ENCODE results near the gene BMI1.
"Not testable (repeated sequence)": the region's sequence is repeated elsewhere in the genome, so short reads cannot be mapped to it uniquely, and the experiment has no call there.

The BMI1 gene

DNA sequence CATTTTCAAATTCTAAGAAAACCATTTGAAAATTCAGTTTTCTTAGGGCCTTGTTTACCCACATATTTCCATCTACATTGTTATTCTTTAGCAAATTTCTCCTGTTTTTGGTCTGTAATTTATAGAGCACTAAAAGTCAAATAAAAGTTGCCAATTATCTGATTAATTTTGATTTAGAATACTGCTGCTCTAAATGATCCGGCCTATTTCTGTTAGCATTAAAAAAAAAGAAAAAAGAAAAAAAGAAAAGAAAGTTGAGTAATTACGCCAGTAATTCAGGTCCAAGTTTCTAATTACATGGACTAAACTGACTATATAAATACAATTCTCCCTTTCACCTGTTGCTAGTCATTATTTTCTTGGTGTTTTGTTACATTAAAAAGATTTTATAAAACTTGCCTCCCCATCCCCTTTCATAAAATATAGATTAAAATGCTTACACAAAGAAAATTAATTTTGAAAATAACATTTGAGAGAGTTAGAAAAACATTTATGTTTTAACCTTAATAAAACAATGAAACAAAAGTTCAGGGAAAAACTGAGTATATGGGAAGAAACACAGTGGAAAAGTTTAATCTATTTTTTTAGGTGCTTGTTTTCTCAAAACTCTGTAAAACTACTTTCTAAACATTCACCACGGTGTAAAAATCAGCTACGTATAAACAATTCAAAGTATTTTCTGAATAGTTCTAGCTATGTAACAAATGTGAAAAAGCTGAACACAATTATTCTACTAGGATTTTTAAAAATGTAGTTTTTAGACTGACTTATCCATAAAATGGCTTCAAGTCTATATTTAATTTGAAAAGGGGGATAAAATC, 11.5 kb upstream of the BMI1 start:
- H3K36me3 ChIP-seq (ENCODE audit: control insufficient read depth in 2 of 2, insufficient read depth in 2 of 2, low read length in 2 of 2), result no peaks in the 10 kb centered on the region
- no peaks in the 10 kb centered on the region for H3K4me1 ChIP-seq (ENCODE audit: control insufficient read depth, insufficient read depth, low read length)
- H3K27ac ChIP-seq (ENCODE audit: low read length), result no peak overlapping the region
- H3K9me3 ChIP-seq (ENCODE audit: control insufficient read depth in 2 of 2, low read length in 2 of 2), result no peaks in the 10 kb centered on the region
- H3K9ac ChIP-seq (ENCODE audit: low read length in 2 of 2), result no peak overlapping the region
- H3K27me3 ChIP-seq (ENCODE audit: control insufficient read depth in 1 of 2, insufficient read depth in 2 of 2, low read length in 2 of 2), result no peaks in the 10 kb centered on the region
- H3K4me3 ChIP-seq (ENCODE audit: low read length in 2 of 2), result no peak overlapping the region

- not testable (repeated sequence) for H3K9me3 ChIP-seq (ENCODE audit: control insufficient read depth in 2 of 2, low read length in 2 of 2); H3K9ac ChIP-seq (ENCODE audit: low read length in 2 of 2); H3K36me3 ChIP-seq (ENCODE audit: control insufficient read depth in 2 of 2, insufficient read depth in 2 of 2, low read length in 2 of 2); H3K4me3 ChIP-seq (ENCODE audit: low read length in 2 of 2); H3K27me3 ChIP-seq (ENCODE audit: control insufficient read depth in 1 of 2, insufficient read depth in 2 of 2, low read length in 2 of 2); H3K4me1 ChIP-seq (ENCODE audit: control insufficient read depth, insufficient read depth, low read length); H3K27ac ChIP-seq (ENCODE audit: low read length)
Measured at GRCh38 chr10:22310012-22310411, 10.9 kb upstream of the BMI1 start.

DNA sequence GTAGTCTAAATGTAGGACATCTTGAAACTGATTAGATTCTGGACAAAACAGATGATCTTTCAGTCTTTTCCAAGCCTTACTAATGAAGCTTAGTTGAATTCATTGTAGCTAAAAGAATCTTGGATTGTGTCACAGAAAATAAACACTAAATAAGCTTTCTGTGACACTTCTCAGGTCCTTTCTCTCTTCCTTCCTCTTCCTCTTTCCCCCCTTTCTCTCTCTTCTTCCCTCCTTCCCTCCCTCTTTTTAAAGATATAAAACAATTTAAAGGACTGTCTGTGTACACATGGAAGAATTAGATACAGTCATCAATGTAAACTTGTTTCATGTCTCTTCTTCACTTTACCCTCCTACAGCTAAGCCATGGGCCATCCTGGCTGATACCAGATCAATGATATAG, 10.0 kb upstream of the BMI1 start:
- H3K9ac ChIP-seq (ENCODE audit: low read length in 2 of 2), result no peak overlapping the region
- no peaks in the 10 kb centered on the region for H3K36me3 ChIP-seq (ENCODE audit: control insufficient read depth in 2 of 2, insufficient read depth in 2 of 2, low read length in 2 of 2)
- H3K9me3 ChIP-seq (ENCODE audit: control insufficient read depth in 2 of 2, low read length in 2 of 2), result no peaks in the 10 kb centered on the region
- no peaks in the 10 kb centered on the region for H3K4me1 ChIP-seq (ENCODE audit: control insufficient read depth, insufficient read depth, low read length)
- no peak overlapping the region for H3K4me3 ChIP-seq (ENCODE audit: low read length in 2 of 2)
- H3K27ac ChIP-seq (ENCODE audit: low read length), result no peak overlapping the region
- H3K27me3 ChIP-seq (ENCODE audit: control insufficient read depth in 1 of 2, insufficient read depth in 2 of 2, low read length in 2 of 2), result no peaks in the 10 kb centered on the region

- Histone ChIP-seq H3K27ac (ENCODE audit: low read length) (no peak overlapping the region), H3K4me1 (ENCODE audit: control insufficient read depth, insufficient read depth, low read length) (peaks cover 6% of the 10 kb centered on the region), H3K4me3 (ENCODE audit: low read length in 2 of 2) (no peak overlapping the region), H3K27me3 (ENCODE audit: control insufficient read depth in 1 of 2, insufficient read depth in 2 of 2, low read length in 2 of 2) (no peaks in the 10 kb centered on the region), H3K9me3 (ENCODE audit: control insufficient read depth in 2 of 2, low read length in 2 of 2) (no peaks in the 10 kb centered on the region), H3K9ac (ENCODE audit: low read length in 2 of 2) (no peak overlapping the region), H3K36me3 (ENCODE audit: control insufficient read depth in 2 of 2, insufficient read depth in 2 of 2, low read length in 2 of 2) (no peaks in the 10 kb centered on the region)
Measured at GRCh38 chr10:22314852-22315251, 6.0 kb upstream of the BMI1 start.

DNA sequence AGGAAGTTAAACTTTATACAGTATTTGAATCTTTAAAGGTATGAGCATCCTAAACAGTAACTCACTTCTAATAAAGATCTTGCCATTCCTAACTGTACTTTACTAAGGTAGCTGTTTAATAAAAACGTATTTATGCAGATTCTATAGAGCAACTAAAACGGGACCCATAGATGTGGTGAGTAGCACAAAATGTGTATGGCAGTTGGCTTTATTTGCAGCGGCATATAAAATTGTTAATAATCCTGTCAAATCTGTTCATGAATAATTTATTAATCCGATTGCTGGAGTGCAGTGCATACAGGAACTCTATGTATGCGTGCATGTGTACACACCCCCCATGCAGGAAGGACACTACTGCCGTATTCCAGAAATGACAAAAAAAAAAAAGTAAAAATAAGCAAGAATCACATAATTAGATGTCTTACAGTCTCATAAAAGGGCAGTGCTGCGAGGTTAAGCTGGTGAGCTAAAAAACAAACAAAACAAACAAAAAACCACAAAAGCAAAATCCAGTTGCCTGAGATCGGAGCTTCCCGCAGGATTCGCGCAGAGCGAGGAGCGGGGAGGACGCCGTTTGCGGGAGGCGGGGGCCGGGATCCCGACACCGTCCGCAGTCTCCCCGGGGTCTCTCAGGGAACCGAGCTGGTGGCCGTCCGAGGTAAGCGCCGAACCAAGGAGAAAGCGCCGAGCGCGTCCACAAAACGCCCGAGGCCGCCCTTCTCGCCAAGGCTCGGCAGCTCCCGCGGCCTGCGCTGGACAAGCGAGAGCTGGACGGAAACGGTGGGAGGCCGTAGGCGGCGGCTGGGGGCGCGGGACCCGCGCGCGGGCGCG, 5.2 kb upstream of the BMI1 start:
- Histone ChIP-seq H3K27ac (ENCODE audit: low read length) (peak overlapping the region; percentile 79), H3K9me3 (ENCODE audit: control insufficient read depth in 2 of 2, low read length in 2 of 2) (no peaks in the 10 kb centered on the region), H3K36me3 (ENCODE audit: control insufficient read depth in 2 of 2, insufficient read depth in 2 of 2, low read length in 2 of 2) (no peaks in the 10 kb centered on the region), H3K4me1 (ENCODE audit: control insufficient read depth, insufficient read depth, low read length) (peaks cover 6% of the 10 kb centered on the region), H3K4me3 (ENCODE audit: low read length in 2 of 2) (peak overlapping the region; percentile 88 to 93), H3K9ac (ENCODE audit: low read length in 2 of 2) (peak overlapping the region; percentile 90 to 94), H3K27me3 (ENCODE audit: control insufficient read depth in 1 of 2, insufficient read depth in 2 of 2, low read length in 2 of 2) (no peaks in the 10 kb centered on the region)

DNA sequence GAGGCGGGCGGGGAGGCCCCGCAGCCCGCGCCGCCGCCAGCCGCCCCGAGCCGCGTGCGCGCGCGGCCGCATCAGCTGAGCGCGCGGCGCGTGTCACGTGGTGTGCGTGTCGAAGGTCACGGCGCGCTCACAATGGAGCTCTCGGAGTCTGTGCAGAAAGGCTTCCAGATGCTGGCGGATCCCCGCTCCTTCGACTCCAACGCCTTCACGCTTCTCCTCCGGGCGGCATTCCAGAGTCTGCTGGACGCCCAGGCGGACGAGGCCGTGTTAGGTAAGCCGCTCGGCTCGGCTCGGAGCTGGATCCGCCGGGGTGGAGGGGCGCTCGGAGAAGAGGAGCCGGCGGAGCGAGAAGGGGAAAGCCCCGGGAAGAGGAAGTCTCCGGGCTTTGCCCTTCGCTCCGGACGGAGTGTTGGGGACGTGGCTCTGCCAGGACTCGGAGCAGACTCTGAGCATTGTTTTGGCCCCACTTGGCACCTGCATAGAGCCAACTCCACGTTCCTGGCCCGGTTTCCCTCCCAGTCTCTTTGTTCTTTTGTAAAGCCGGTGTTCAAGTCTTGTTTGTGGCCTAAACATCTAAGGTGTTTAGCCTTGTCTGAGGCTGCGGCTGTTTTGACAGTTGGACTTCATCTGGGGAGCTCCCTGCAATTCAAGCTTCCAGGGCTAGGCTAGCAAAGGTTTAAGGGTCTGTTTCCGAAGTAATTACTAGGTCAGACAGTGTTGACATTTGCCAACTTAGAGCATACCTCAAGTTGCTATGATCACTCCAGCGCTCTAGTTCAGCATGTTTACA, 4.4 kb upstream of the BMI1 start, which contains the start of gene COMMD3:
Gene COMMD3 (plus strand): TSS at position 103 of the 790 bp plus-strand sequence. CDS start 30 bp downstream, at position 133.
- Histone ChIP-seq H3K27me3 (ENCODE audit: control insufficient read depth in 1 of 2, insufficient read depth in 2 of 2, low read length in 2 of 2) (no peaks in the 10 kb centered on the region), H3K27ac (ENCODE audit: low read length) (peak within 1 kb of the TSS; percentile 90), H3K4me1 (ENCODE audit: control insufficient read depth, insufficient read depth, low read length) (peaks cover 6% of the 10 kb centered on the region), H3K4me3 (ENCODE audit: low read length in 2 of 2) (peak within 1 kb of the TSS; percentile 88 to 93), H3K9me3 (ENCODE audit: control insufficient read depth in 2 of 2, low read length in 2 of 2) (no peaks in the 10 kb centered on the region), H3K9ac (ENCODE audit: low read length in 2 of 2) (peak within 1 kb of the TSS; percentile 90 to 97), H3K36me3 (ENCODE audit: control insufficient read depth in 2 of 2, insufficient read depth in 2 of 2, low read length in 2 of 2) (no peaks in the 10 kb centered on the region)

DNA sequence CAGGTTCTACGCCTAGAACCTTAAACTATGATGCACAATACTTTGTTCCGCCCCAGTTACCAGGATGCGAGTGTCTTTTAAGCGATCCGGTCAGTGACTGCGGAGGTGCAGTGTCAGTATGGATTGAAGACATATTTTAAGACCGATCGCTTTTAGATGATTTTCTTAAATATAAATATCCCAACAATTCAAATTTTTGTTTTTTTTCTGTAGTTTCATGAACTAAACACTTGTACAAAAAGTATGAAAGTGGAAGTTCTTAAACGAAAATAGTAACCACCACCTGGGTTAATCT, 3.9 kb upstream of the BMI1 start:
- H3K27me3 ChIP-seq (ENCODE audit: control insufficient read depth in 1 of 2, insufficient read depth in 2 of 2, low read length in 2 of 2), result peaks cover 0 to under 1% of the 10 kb centered on the region in 2 donors
- no peaks in the 10 kb centered on the region for H3K36me3 ChIP-seq (ENCODE audit: control insufficient read depth in 2 of 2, insufficient read depth in 2 of 2, low read length in 2 of 2)
- H3K9ac ChIP-seq (ENCODE audit: low read length in 2 of 2), result peak overlapping the region; percentile 90 to 97
- peaks cover 6% of the 10 kb centered on the region for H3K4me1 ChIP-seq (ENCODE audit: control insufficient read depth, insufficient read depth, low read length)
- peak overlapping the region; percentile 79 to 88 for H3K4me3 ChIP-seq (ENCODE audit: low read length in 2 of 2)
- H3K9me3 ChIP-seq (ENCODE audit: control insufficient read depth in 2 of 2, low read length in 2 of 2), result no peaks in the 10 kb centered on the region
- H3K27ac ChIP-seq (ENCODE audit: low read length), result peak overlapping the region; percentile 90

DNA sequence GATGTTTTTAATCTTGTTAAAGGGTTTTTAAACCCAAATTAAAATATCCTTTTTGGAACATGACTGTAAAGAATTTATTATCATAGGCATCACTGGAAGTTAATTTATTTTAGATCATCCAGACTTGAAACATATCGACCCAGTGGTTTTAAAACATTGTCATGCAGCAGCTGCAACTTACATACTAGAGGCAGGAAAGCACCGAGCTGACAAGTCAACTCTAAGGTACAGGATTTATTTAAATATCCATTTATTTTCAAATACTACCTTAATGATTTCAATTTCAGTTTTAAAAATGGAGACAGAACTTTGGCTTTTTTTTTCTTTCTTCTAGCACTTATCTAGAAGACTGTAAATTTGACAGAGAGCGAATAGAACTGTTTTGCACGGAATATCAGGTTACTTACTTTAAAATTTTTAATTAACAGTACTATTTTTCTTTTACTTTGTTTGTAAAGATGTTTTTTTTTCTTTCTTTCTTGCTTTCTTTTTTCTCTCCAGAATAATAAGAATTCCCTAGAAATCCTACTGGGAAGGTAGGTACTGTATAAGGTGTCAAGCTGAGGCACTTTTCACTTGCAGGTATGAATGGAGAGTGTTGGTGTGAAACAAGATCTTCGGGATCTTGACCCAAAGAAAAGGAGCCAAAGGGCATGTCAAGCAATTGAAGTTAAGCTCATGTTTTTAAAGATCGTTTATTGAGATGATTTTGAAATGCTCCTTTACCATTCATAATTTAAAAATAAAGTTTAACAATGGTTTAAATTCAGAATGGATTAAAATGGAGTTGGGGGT, 2.9 kb upstream of the BMI1 start:
- Histone ChIP-seq H3K4me3 (ENCODE audit: low read length in 2 of 2) (no peak overlapping the region), H3K9ac (ENCODE audit: low read length in 2 of 2) (no peak overlapping the region), H3K27ac (ENCODE audit: low read length) (no peak overlapping the region), H3K9me3 (ENCODE audit: control insufficient read depth in 2 of 2, low read length in 2 of 2) (no peaks in the 10 kb centered on the region), H3K27me3 (ENCODE audit: control insufficient read depth in 1 of 2, insufficient read depth in 2 of 2, low read length in 2 of 2) (peaks cover 0 to 2% of the 10 kb centered on the region in 2 donors), H3K36me3 (ENCODE audit: control insufficient read depth in 2 of 2, insufficient read depth in 2 of 2, low read length in 2 of 2) (no peaks in the 10 kb centered on the region), H3K4me1 (ENCODE audit: control insufficient read depth, insufficient read depth, low read length) (peaks cover 6% of the 10 kb centered on the region)

DNA sequence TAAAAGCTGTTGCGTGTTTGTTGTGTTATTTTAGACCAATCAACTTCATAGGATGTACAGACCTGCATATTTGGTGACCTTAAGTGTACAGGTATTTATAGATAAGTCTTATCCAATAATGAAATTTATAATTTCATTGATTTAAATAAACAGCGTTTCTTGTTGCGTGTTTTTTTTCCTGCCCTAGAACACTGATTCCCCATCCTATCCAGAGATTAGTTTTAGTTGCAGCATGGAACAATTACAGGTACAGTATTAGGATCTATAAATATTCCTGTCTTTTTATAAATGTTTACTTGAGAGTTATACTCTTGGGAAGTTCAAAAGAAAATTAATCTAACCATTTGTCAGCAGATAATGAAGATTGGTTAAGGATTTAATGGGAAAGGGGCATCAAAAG, 2.1 kb upstream of the BMI1 start:
- no peak overlapping the region for H3K9ac ChIP-seq (ENCODE audit: low read length in 2 of 2)
- peaks cover 9% of the 10 kb centered on the region for H3K4me1 ChIP-seq (ENCODE audit: control insufficient read depth, insufficient read depth, low read length)
- H3K27me3 ChIP-seq (ENCODE audit: control insufficient read depth in 1 of 2, insufficient read depth in 2 of 2, low read length in 2 of 2), result peaks cover 0 to 2% of the 10 kb centered on the region in 2 donors
- H3K36me3 ChIP-seq (ENCODE audit: control insufficient read depth in 2 of 2, insufficient read depth in 2 of 2, low read length in 2 of 2), result no peaks in the 10 kb centered on the region
- no peak overlapping the region for H3K4me3 ChIP-seq (ENCODE audit: low read length in 2 of 2)
- H3K9me3 ChIP-seq (ENCODE audit: control insufficient read depth in 2 of 2, low read length in 2 of 2), result no peaks in the 10 kb centered on the region
- H3K27ac ChIP-seq (ENCODE audit: low read length), result no peak overlapping the region

DNA sequence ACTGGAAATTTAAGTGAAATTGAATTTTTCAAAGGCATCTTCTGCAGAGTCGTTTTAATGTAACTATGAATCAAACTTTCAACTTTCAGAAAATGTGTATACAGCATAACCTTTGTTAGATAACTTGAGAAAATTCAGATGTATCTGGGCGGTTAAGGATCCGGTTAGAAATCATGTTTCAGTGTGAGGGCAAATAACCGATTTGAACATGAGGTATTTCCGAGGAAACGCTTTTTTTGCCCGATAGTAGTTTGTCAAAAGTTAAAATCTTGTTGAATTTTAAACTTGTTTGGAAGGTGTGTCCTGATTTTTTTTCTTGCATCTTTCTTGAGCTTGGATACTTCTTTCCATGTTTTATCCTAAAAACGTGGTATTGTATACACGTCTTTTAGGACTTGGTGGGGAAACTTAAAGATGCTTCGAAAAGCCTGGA, 1.3 kb upstream of the BMI1 start:
- H3K27ac ChIP-seq (ENCODE audit: low read length), result peak overlapping the region; percentile 13
- peak overlapping the region in 1 of 2 donors; percentile 67 for H3K9ac ChIP-seq (ENCODE audit: low read length in 2 of 2)
- peak overlapping the region; percentile 45 to 74 for H3K4me3 ChIP-seq (ENCODE audit: low read length in 2 of 2)
- no peaks in the 10 kb centered on the region for H3K9me3 ChIP-seq (ENCODE audit: control insufficient read depth in 2 of 2, low read length in 2 of 2)
- H3K27me3 ChIP-seq (ENCODE audit: control insufficient read depth in 1 of 2, insufficient read depth in 2 of 2, low read length in 2 of 2), result peaks cover 0 to 2% of the 10 kb centered on the region in 2 donors
- peaks cover 13% of the 10 kb centered on the region for H3K4me1 ChIP-seq (ENCODE audit: control insufficient read depth, insufficient read depth, low read length)
- no peaks in the 10 kb centered on the region for H3K36me3 ChIP-seq (ENCODE audit: control insufficient read depth in 2 of 2, insufficient read depth in 2 of 2, low read length in 2 of 2)
